T-cell (primary cell): Measurements from ENCODE around the gene SENP5. TPM values are rescaled to one million over a fixed set of nuclear protein-coding genes. Genes with fewer than 3 reads are reported as not detected.

Experiments
- total RNA-seq, 35 experiments: library from RNA in 6 of 35; stranded (reverse) in 6 of 35; fragments of 120-200 nt in 1 of 35; gene quantifications; one replicate each; pipeline versions ENCODE4 v1.2.1 to v1.2.4 and lab custom pipeline; 2013 to 2026

The SENP5 gene
- total RNA-seq, 5 donors from 2014 or later (not counting 1 experiment from before 2014, with no cell fraction given), result 33.8 to 61.2 (median 37.5) TPM

Other genes with a start within 250 kb of the SENP5 start
- 10 to 100 TPM in 4 of 5 donors, 1 to 10 TPM in 1; 7.6 to 16.8 (median 15.6) TPM for gene NRROS, start 228.2 kb upstream of the SENP5 start, total RNA-seq
- 1 to 10 TPM; 1.6 to 8.5 (median 6.4) TPM for gene CEP19, start 155.7 kb upstream of the SENP5 start, total RNA-seq
- gene PIGX, start 155.5 kb upstream of the SENP5 start, total RNA-seq, result 10 to 100 TPM; 18.9 to 27.9 (median 22.3) TPM
- gene PAK2, start 128.1 kb upstream of the SENP5 start, total RNA-seq, result 10 to 100 TPM; 62.7 to 87.3 (median 76.2) TPM
- gene NCBP2, start 74.6 kb downstream of the SENP5 start, total RNA-seq, result 10 to 100 TPM; 48.4 to 70.6 (median 59.3) TPM
- gene PIGZ, start 100.9 kb downstream of the SENP5 start, total RNA-seq, result 1 to 10 TPM in 3 of 5 donors, under 1 TPM in 2; 0.28 to 1.3 (median 1.1) TPM
- gene MELTF, start 161.9 kb downstream of the SENP5 start, total RNA-seq, result 1 to 10 TPM; 1.2 to 2.6 (median 1.6) TPM